ENCODE results near the gene SCAF1. TPM values are rescaled to one million over a fixed set of nuclear protein-coding genes. Genes with fewer than 3 reads are reported as not detected.

Gene SCAF1
- total and polyA plus RNA-seq, 2 of the 13 experiments (the other 11 are each of a cell fraction or from before 2014, with no cell fraction given): 3.3 to 6.1 TPM

GRCh38 chr19:49688531-49689132 is 46.6 kb downstream of the SCAF1 start:
- no peak overlapping the region for H3K27ac ChIP-seq (ENCODE audit: extremely low read length, insufficient read depth, low read length)
- POLR2A ChIA-PET: interaction anchor here (1.9 kb wide), 1 partner anchor 12 kb away, joined by 5 read pairs; no protein-coding TSS in a partner anchor
- CTCF ChIA-PET (ENCODE audit: low intra/inter-chr PET ratio, low total read pairs): no interaction called here
- no peaks in the 10 kb centered on the region for H3K27me3 ChIP-seq (ENCODE audit: control insufficient read depth in 1 of 2, insufficient read depth in 2 of 2, low read length in 2 of 2)
- no peaks in the 10 kb centered on the region for H3K4me1 ChIP-seq (ENCODE audit: insufficient read depth, low read length)
- no TSS peak for BruUV-seq (replicated peaks)
- WGBS (ENCODE audit: low lambda C conversion rate): 97% methylated on average over 10 of the region's 12 CpGs
- H4K20me1 ChIP-seq (ENCODE audit: insufficient read depth, low read length): peaks cover 5% of the 10 kb centered on the region; the same call in 1 of the 2 replicates
- peaks cover 2% of the 10 kb centered on the region for H3K79me2 ChIP-seq (ENCODE audit: insufficient read depth, low read length)
- no peak; the same call in 2 of the 3 replicates for ATAC-seq
- no peak overlapping the region for H3K4me2 ChIP-seq (ENCODE audit: low read depth, low read length)
- DNase-seq (ENCODE audit: low spot score): no peak
- intact Hi-C loops (cut with micrococcal nuclease; ENCODE audit: unreplicated experiment): no loop called here
- H3K9ac ChIP-seq (ENCODE audit: insufficient read depth, low read depth, low read length): no peak overlapping the region
- in situ Hi-C loops (cut with HindIII; ENCODE audit: extremely low pct_ligation_motif_present, low pct_unique_long_range_greater_than_20kb): no loop called here
- no peak overlapping the region for H2AFZ ChIP-seq (ENCODE audit: low read length)
- H3K4me3 ChIP-seq (replicated peaks in 1 of 3; ENCODE audit: insufficient read depth in 1 of 3, low read depth in 2 of 3, low read length in 3 of 3): no peak overlapping the region
- no peak for FAIRE-seq
- H3K36me3 ChIP-seq (replicated peaks in 1 of 2; ENCODE audit: control insufficient read depth in 1 of 2, insufficient read depth in 2 of 2, low read length in 2 of 2): peaks cover 21 to 41% of the 10 kb centered on the region in 2 experiments
- H3K9me3 ChIP-seq (ENCODE audit: low read length): no peaks in the 10 kb centered on the region
- TF ChIP-seq FOSL1 (CRISPR knock-in tag; IDR thresholded peaks at IDR 0.05; ENCODE audit: borderline replicate concordance) (no peak), DZIP1 (CRISPR knock-in tag; IDR thresholded peaks at IDR 0.05) (no peak), KAT2B (IDR thresholded peaks at IDR 0.05; ENCODE audit: borderline replicate concordance, low read depth, low read length) (no peak), ZSCAN20 (CRISPR knock-in tag; IDR thresholded peaks at IDR 0.05; ENCODE audit: borderline replicate concordance) (no peak), MTF2 (CRISPR knock-in tag; IDR thresholded peaks at IDR 0.05; ENCODE audit: borderline replicate concordance) (no peak), ZNF839 (CRISPR knock-in tag; IDR thresholded peaks at IDR 0.05; ENCODE audit: borderline replicate concordance) (no peak), RERE (CRISPR knock-in tag; IDR thresholded peaks at IDR 0.05; ENCODE audit: low read depth) (no peak), LRRFIP1 (CRISPR knock-in tag; conservative IDR thresholded peaks at IDR 0.05) (no peak)

All from HepG2 (cell line).